HG03520 (cell line): Measurements from ENCODE around the gene ZNF580.

Source experiments
- ATAC-seq: cut with Tn5 transposase; IDR thresholded peaks from one replicate; pipeline ENCODE4 v1.9.1; 2021; ENCODE audit warnings: mild to moderate bottlenecking, moderate library complexity; ENCODE audit not compliant: unreplicated experiment

ZNF580 gene

DNA sequence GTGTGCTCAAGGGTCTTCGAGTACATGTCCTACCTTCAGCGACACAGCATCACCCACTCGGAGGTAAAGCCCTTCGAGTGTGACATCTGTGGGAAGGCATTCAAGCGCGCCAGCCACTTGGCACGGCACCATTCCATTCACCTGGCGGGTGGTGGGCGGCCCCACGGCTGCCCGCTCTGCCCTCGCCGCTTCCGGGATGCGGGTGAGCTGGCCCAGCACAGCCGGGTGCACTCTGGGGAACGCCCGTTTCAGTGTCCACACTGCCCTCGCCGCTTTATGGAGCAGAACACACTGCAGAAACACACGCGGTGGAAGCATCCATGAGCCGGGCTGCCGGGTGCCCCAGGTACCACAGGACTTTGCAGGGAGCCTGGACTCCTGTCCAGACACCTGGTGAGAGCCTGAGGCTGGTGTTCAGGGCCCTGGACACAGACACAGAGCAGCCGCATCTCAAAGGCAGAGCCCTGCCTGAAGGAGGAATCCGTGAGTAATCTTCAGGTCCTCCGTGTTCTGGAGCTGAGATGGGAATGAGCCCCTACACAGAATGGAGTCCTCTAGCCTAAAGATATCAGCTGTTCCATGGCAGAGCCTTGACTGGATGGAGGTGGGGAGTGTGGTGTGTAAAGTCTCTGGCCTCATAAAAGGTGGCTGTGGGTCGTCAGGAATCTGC, 4.2 kb downstream of the ZNF580 start:
- ATAC-seq: no peak

DNA sequence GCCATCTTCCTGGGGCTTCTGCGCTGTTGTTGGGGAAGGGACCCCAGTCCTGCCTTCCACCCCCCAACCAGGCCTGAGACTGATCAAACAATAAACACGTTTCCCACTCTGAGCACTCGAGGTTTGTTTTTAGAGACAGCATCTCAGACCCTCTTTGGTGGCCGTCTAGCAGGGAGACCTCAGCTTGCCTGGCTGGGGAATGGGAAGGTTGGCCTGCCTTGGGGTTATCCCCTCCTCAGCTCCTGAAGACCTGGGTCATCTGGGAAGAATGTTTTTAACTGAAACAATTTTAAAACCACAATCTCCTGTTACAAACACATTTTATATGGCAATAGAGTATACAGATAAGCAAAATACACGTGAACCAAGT, 4.7 kb downstream of the ZNF580 start:
- ATAC-seq: no peak

DNA sequence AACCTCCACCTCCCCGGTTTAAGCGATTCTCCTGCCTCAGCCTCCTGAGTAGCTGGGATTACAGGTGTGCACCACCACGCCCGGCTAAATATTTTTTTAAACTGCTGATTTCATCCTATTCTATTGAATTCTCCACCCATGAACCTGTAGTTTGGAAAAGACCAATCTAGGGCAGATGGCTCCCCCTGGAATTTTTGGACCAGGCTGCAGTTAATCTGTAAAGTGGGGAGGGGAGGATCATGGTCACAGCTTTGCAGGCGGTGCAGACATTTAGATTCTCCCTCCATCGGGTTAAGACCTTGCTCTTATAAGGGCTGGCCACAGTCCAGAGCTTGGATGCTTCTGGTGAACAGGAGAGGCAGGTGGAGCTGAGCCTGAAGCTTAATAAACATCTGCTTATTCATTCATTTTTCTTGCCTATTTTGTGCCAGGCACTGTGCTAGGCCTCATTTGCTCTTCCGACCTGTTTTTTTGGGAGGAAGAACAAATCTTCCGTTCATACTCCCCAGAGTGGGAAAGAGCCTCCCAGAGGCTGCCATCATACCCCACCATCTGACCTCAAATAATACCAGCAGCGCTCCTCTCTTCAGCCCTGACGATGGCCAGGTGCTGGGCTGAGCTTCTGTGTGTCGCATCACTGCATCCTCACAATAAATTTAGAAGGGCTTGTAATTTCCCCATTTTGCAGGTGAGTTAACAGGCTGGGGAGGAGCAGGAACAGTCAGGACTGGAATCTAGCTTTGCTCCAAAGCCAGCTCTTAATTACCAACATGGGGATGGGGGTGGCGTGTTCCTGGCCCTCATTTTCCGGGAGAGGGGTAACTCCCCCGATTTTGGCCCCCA, 6.3 kb downstream of the ZNF580 start:
- no peak for ATAC-seq

DNA sequence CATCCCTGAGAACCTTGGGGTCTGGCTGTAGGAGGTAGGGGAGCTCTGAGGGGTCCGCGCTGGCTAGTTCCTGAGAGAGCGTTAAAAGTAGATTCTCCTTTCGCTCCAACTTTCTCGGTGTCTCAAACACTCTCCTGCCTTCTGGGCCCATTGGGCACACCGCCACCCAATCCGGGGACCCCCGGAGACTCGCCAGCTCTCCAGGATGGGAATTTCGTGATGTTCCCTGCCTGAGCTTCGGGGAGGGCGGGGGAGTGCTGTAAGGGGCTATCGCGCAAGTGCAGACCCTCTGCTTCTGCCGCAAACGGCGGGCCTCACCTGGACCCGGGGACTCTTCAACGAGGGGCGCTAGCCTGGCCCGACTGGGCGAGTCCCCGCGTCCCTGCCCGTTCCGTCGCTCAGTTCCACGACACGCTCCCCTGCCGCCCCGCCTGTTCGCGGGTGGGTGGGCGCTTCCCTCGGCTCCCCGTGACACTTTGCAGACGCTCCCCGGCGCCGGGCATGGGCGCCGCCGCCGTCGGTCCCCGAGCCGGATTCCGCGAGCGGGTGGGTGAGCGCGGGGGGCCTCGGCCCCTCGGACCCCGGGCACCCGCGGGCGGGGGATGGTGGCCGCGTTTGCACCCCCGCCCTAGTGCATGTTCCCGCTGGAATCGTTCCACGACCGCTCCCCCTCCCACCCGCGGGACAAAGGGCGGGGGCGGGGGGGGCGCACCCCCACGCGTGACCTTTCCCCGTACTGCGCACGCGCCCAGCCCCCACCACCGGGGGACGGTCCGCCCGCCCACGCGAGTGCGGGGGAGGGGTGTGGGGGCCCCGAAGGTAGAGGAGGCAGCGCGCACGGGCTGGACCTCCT, 7.2 kb downstream of the ZNF580 start, which contains the start of gene CCDC106:
Gene CCDC106, plus strand, starts transcription at position 481 of the 853 bp plus-strand sequence. CDS start 835 bp downstream, outside the sequence.
- no peak for ATAC-seq

DNA sequence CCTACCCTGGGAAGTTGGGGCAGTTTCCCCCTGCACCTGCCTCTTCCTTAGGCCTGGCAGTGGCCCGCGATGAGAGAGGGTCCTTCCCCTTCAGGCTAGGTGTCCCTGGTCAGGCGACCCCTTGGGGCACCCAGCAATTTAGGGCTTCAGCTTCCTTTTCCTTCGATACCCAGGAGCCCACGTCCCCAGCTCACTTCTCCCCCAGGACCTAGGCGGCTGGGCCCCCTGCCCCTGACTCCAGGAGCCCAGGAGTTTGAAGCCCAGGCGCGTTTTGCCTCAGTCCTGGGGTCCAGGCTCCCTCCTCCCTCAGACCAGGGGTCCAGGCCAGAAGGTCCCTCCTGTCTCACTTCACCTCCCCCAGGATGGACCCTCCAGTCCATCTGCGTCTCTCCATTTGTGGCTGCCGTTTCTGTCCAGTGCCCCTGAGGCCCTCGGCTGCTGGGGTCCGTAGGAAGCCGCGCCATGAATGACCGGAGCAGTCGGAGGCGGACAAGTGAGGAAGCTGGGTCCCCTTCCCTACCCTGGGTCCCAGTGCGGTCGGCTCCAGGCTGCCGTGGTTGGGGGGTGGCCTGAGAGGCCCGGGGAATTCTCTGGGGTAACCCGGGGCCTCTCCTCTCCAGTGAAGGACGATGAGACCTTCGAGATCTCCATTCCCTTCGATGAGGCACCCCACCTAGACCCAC, 7.9 kb downstream of the ZNF580 start:
- ATAC-seq: no peak

- no peak for ATAC-seq
These were observed 8.7 kb downstream of the ZNF580 start for GRCh38 chr19:55649268-55650125.

- ATAC-seq: no peak
These were observed 9.3 kb downstream of the ZNF580 start for GRCh38 chr19:55650126-55650557.

- no peak for ATAC-seq
These were observed 9.9 kb downstream of the ZNF580 start for GRCh38 chr19:55650602-55651230.

DNA sequence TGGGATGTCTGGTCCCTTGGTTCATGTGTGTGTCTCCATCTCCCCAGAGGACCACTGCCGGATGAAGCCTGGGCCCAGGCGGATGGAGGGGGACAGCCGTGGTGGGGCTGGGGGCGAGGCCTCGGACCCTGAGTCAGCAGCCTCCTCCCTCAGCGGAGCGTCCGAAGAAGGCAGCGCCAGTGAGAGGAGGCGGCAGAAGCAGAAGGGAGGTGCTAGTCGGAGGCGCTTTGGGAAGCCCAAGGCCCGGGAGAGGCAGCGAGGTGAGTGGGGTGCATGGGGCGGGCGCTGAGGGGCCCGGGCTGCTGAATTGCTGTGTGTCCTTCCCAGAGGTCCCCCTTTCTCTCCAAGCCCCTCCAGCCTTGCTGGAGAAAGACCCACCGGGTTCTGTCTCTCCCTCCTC, 10.4 kb downstream of the ZNF580 start:
- no peak for ATAC-seq

DNA sequence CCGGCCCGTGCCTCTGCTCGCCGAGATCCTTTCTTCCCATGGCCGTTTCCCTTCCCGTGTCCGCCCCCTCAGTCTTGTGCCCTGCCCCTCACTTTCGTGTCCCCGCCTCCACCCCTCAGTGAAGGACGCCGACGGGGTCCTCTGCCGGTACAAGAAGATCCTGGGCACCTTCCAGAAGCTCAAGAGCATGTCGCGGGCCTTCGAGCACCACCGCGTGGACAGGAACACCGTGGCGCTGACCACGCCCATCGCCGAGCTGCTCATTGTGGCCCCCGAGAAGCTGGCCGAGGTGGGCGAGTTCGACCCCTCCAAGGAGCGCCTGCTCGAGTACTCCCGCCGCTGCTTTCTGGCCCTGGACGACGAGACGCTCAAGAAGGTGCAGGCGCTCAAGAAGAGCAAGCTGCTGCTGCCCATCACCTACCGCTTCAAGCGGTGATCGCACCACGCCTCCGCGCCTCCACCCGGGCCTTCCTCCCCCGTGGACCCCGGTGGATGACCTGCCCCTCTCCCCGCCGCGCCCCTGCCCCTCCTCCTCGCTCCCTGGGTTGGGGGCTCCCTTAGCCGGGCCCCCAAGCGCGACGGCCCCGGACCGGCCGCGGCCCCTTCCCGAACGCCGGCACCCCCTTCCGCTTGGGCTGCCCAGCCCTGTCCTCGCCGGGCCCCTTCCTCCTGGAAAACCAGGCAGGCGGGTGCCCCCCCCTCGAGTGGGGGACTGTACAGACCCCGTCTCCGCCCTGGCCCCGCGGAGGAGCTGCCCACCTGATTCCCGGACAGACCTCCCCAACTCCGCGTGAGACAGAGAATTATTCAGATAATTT, 11.7 kb downstream of the ZNF580 start:
- ATAC-seq: no peak

GRCh38 chr19:55653651-55654322, 13.0 kb downstream of the ZNF580 start:
- ATAC-seq: peak; percentile 39

GRCh38 chr19:55654323-55654867, 13.6 kb downstream of the ZNF580 start:
- peak; percentile 54 for ATAC-seq

GRCh38 chr19:55654868-55655647, 14.3 kb downstream of the ZNF580 start, which contains the start of gene U2AF2:
Gene U2AF2 (plus strand): TSS chr19:55655035. CDS start chr19:55655105, 70 bp downstream.
- ATAC-seq: peak; percentile 23

GRCh38 chr19:55655648-55656040, 14.8 kb downstream of the ZNF580 start:
- no peak for ATAC-seq

DNA sequence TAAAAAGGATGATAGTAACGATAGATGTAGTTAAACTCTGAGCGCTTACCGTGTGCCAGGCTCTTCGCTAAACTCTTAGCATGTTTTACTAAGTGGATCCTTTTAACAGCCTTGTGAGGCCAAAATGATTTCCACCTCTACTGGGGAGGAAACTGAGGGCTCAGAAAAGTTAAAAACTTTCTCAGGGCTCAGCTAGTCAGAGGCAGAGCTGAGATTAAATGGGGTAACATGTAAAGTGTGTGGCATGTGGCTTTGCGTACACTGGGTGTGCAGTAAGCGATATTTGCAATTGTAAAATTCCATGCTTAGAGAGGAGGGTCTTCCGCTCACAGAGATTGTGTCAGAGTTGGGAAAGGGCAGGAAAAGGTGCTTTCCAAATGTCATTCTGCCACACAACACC, 15.8 kb downstream of the ZNF580 start:
- ATAC-seq: no peak

- no peak for ATAC-seq
These were observed 16.4 kb downstream of the ZNF580 start for GRCh38 chr19:55656988-55657747.
